Stimulated activated naive CD4-positive, alpha-beta T cell treated with Interleukin-2 at 50 U/mL for 16 hours (primary cell): Measurements from ENCODE around the gene CPXM2.

ENCODE experiments used
- DNase-seq: peaks from one replicate; lab custom pipeline; 2025; lab: John Stamatoyannopoulos, UW

CPXM2 gene

DNA sequence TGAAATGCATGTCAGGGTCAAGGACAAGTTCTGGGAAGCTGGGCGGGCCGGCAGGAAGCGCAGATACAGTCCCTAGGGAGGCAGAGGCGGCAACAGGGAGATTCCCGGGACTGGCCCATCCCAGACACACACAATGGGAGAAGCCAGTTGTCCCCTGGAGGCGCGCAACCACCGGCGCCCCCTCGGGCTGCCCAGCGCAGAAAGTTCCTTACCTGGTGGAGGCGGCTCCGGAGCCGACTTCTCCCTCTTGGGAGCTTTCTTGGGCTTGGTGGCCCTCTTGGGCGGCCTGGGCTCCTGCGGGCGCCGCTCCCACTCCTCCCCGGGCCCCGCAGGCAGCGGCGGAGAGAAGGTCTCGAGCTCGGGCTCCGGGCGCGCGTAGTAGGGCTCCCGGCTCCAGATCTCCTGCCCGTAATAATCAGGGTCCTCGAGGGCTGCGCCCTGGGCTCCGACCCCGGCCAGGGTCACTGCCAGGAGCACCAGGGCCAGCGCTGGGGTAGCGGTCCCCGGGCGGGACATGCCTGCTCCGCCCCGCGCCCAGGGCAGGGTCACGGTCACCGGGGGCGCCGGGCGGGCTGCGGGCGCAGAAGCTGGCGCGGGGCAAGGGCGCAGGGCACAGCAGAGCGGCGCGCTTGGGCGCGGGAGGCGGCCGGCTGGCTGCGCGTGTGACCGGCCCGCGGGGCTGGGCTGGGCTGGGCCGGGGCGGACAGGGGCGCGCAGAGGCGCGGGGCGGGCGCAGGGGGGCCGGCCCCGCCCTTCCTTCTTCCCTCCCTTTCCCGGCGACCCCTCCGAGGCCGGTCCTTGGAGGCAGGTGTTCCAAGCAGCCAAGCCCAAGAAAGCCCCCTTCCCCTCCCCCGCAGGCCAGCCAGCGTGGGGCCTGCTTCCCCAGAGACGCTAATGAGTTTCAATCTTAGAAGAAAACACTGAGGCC lies at the start of gene CPXM2:
Gene CPXM2 (minus strand): TSS at position 664 of the 928 bp plus-strand sequence. CDS start 148 bp downstream, at position 516.
- no peak for DNase-seq

DNA sequence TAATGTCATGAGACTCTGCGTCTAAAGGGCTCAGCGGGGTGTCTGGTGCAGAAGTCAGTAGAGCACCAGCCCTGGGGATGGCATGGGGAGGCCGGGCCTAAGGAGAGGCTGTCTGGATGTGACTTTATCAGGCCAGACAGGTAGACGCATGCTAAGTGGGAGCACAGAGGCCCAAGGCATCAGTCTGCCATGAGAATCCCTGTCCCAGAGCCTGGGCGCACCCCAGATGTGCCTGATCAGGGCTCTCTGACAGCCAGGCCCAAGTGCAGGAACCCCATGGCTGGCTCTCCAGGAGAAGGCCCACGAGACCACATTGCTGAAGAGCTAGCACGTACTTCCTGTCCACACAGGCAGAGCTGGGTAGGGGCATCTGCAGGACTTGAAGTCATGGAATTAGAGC lies 48.0 kb upstream of the CPXM2 start:
- DNase-seq, result no peak

- no peak for DNase-seq
Observed at GRCh38 chr10:123938890-123939289, 47.3 kb upstream of the CPXM2 start.

- DNase-seq, result no peak
Observed at GRCh38 chr10:123936426-123936825, 44.8 kb upstream of the CPXM2 start.

GRCh38 chr10:123935680-123936079 lies 44.1 kb upstream of the CPXM2 start:
- DNase-seq, result no peak

- DNase-seq, result no peak
Observed at GRCh38 chr10:123934846-123935245, 43.2 kb upstream of the CPXM2 start.

- DNase-seq, result no peak
Observed at GRCh38 chr10:123930340-123931001, 38.9 kb upstream of the CPXM2 start.

- no peak for DNase-seq
Observed at GRCh38 chr10:123929791-123930190, 38.2 kb upstream of the CPXM2 start.

DNA sequence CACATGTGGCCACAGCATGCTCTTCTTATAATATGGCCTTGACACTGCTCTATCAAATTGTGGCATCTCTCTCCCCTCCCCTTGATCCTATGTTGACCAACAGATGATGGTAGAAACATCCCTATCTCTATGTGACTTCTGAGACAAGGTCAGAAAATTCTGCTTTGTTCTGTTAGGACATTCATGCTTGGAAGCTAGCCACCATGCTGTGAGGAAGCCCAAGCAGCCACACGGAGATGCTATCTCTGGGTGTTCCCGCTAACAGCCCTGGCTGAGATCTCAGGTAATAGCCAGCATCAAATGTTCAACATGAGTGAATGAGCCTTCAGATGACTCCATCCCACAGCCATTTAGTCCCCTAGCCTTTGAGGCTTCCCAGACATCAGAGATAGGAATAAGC lies 36.8 kb upstream of the CPXM2 start:
- no peak for DNase-seq

GRCh38 chr10:123926401-123927264 lies 35.0 kb upstream of the CPXM2 start:
- no peak for DNase-seq

- DNase-seq, result no peak
Observed at GRCh38 chr10:123922126-123922525, 30.5 kb upstream of the CPXM2 start.

- no peak for DNase-seq
Observed at GRCh38 chr10:123916775-123917174, 25.2 kb upstream of the CPXM2 start.

- DNase-seq, result no peak
Observed at GRCh38 chr10:123913688-123914268, 22.2 kb upstream of the CPXM2 start.

DNA sequence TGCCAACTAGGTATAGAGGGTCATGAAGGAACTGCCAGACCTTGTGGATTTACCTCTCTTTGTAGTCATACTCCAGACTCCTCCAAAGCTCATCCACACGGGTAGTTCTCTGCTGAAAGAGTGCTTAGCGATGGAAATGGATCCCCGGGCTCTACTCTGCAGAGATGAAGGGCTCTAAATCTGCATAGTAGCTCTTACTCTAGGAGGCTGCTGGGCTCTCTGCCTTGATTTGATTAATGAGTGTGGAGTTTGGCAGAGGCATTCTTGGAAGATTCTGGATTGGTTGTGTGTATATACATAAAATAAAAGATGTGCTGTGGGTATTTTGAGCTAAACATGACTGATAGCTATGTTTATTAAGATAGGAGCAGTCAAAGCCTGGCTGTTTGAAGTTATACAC lies 21.3 kb upstream of the CPXM2 start:
- no peak for DNase-seq

DNA sequence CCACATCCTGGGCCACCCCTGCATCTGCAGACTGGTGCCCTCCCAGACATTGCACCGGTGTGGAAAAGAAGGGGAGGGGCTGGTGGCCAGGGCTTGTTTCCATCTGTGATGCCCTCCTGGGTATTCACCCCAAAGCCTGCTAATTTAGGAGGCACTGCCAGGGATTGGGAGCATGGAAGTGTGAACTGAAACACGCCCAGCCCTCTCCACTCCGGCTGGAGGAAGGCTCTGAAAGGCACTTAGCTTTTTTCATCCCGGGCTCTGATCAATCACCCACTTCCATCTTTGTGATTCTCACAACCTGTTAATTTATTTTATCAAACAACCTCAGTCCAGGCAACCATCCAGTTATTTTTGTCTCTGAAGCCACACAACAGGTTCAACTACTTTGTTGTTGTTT lies 20.9 kb upstream of the CPXM2 start:
- no peak for DNase-seq

GRCh38 chr10:123911866-123912265 lies 20.3 kb upstream of the CPXM2 start:
- no peak for DNase-seq

DNA sequence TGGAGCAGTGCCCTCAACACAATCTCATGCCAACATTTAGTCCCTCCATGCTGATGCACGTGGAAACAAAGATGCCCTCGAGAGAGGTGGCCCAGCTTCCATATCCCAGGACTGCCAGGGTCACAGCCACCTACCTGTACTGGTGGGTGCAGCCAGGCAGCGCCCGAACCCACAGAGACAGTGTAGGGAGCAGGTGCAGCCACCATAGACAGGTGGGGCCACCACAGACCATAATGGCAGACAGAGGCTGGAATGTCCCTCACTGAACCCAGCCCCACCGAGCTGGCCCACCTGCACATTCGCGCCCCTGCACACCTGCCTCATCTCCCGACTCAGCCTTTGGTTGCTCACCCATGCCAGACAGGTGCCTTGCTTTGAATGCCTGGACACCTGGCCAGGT lies 18.3 kb upstream of the CPXM2 start:
- no peak for DNase-seq

DNA sequence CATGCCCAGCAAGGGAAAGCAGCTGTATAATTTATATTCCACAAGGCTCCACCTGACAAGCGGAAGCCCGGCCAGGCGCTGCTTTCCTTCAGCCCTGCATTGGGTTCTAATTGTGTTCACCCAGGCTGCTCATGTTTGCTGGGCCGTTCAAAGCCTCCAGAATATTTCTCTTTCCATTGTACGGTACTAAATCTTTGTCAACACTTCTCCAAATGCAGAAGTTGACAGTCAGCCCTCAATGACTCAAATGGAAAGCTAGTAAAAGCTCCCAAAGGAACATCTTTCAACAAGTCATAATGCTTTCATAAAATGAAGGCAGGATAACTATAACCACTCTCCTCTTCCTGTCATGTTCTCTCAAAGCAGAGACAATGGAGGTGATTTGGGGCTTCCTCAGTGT lies 17.8 kb upstream of the CPXM2 start:
- DNase-seq, result no peak

DNA sequence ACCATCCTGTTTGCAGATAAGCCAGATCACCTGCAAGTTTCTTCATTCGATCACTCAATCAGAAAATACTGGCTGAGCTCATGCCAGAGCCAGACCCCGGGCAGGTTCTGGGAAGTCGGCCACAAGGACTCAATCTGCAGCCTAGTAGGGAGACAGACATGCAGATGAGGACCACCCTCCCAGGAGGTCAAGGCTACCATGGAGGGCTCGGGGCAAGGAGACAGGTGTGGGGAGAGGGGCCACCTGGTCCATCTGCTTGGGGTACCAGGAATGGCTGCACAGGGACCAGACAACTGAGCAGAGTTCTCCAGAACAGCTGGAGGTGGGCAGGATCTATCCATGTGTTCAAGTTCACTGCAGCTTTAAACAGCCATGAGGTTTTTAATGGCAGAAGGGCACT lies 16.8 kb upstream of the CPXM2 start:
- no peak for DNase-seq

DNA sequence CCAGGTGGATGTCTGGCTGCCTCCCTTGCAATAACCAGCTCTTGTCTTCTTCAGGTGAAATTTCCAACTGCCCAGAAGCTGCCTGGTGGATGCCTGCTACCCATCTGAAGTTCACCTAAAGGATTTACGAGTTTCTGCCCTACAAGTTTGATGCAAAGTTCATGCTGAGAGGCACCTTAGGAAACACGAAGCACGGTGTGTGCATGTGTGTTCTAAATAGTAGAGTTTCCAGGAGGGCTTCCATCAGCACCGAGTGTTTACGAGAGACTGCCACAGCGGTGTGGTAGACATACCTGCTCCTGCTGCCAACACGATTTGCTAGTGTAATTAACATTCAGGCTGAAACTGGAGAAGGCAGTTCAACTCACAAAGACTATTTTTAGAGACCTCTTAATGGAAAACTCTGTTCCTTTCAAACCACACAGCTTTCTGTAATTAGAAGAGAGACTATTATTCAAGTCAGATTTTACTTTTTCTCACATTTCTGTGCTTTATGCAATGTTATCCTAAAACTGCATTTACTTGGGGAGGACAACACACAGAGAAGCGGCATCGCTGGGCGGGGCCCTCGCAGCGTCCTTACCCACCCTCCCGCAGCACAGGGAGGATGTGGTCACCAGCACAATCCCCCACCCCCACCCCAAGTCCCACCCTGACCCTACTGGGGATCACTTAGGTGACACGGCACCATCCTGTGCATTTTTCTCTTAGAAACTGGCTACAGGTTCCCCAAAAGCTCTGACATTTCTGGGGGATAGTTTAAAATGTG lies 15.5 kb upstream of the CPXM2 start:
- no peak for DNase-seq

- no peak for DNase-seq
Observed at GRCh38 chr10:123906296-123906695, 14.7 kb upstream of the CPXM2 start.
